Trophoblast cell (in vitro differentiated cells and primary cell): ENCODE results near the gene CD44.

Source experiments
- DNase-seq, 2 donors: peaks; one replicate each; pipeline ENCODE4 v3.0.0-alpha.2; 2016
- H2AFZ ChIP-seq: 2 replicates; pipeline ENCODE4 v1.6.1; 2013; ENCODE audit warnings: low read length, moderate library complexity, mild to moderate bottlenecking; ENCODE audit not compliant: insufficient read depth, poor library complexity
- H2AK5ac ChIP-seq: 2 replicates; pipeline ENCODE4 v1.6.1; 2013; ENCODE audit warnings: mild to moderate bottlenecking, low read length
- H2BK120ac ChIP-seq: 2 replicates; pipeline ENCODE4 v1.6.1; 2013; ENCODE audit warnings: low read length, mild to moderate bottlenecking, moderate library complexity; ENCODE audit not compliant: insufficient read depth, poor library complexity
- H2BK12ac ChIP-seq: 2 replicates; pipeline ENCODE4 v1.6.1; 2013; ENCODE audit warnings: mild to moderate bottlenecking, low read length, moderate library complexity
- H2BK5ac ChIP-seq: 2 replicates; pipeline ENCODE4 v1.6.1; 2013; ENCODE audit warnings: low read length, low read depth, moderate library complexity, mild to moderate bottlenecking; ENCODE audit not compliant: poor library complexity
- H3K14ac ChIP-seq: 2 replicates; pipeline ENCODE4 v1.6.1; 2013; ENCODE audit warnings: mild to moderate bottlenecking, low read length
- H3K18ac ChIP-seq: 2 replicates; pipeline ENCODE4 v1.6.1; 2013; ENCODE audit warnings: mild to moderate bottlenecking, low read length
- H3K23ac ChIP-seq: 2 replicates; pipeline ENCODE4 v1.6.1; 2013; ENCODE audit warnings: low read length
- H3K27ac ChIP-seq: 2 replicates; pipeline ENCODE4 v1.5.1; 2013; ENCODE audit warnings: low read depth, mild to moderate bottlenecking, inconsistent platforms, low read length, moderate library complexity
- H3K27me3 ChIP-seq: 2 replicates; pipeline ENCODE4 v1.6.1; 2013; ENCODE audit warnings: inconsistent platforms, mild to moderate bottlenecking, low read length, moderate library complexity; ENCODE audit not compliant: insufficient read depth
- H3K36me3 ChIP-seq, 2 experiments: 1 replicate in 1 of 2; 2 replicates in 1 of 2; pipeline ENCODE4 v1.6.1; 2013; ENCODE audit warnings: low read length in 2 of 2, mild to moderate bottlenecking in 2 of 2, moderate library complexity in 1 of 2; ENCODE audit not compliant: insufficient read depth in 2 of 2, control insufficient read depth in 1 of 2
- H3K4ac ChIP-seq: 2 replicates; pipeline ENCODE4 v1.6.1; 2013; ENCODE audit warnings: low read depth, mild to moderate bottlenecking, low read length, moderate library complexity
- H3K4me1 ChIP-seq, 2 experiments: 1 replicate in 1 of 2; 2 replicates in 1 of 2; pipeline ENCODE4 v1.6.1; 2013; ENCODE audit warnings: low read length in 2 of 2, mild to moderate bottlenecking in 2 of 2, moderate library complexity in 1 of 2; ENCODE audit not compliant: insufficient read depth in 2 of 2, control insufficient read depth in 1 of 2
- H3K4me2 ChIP-seq: 2 replicates; pipeline ENCODE4 v1.6.1; 2013; ENCODE audit warnings: inconsistent platforms, mild to moderate bottlenecking, low read length, moderate library complexity
- H3K4me3 ChIP-seq: 2 replicates; pipeline ENCODE4 v1.5.1; 2013; ENCODE audit warnings: mild to moderate bottlenecking, low read depth, low read length, inconsistent platforms
- H3K79me1 ChIP-seq: one replicate; pipeline ENCODE4 v1.6.1; 2013; ENCODE audit warnings: low read length
- H3K79me2 ChIP-seq: 2 replicates; pipeline ENCODE4 v1.6.1; 2013; ENCODE audit warnings: low read length, mild to moderate bottlenecking; ENCODE audit not compliant: control insufficient read depth, insufficient read depth, poor library complexity
- H3K9ac ChIP-seq: 2 replicates; pipeline ENCODE4 v1.6.1; 2013; ENCODE audit warnings: mild to moderate bottlenecking, low read length
- H3K9me3 ChIP-seq: 2 replicates; pipeline ENCODE4 v1.6.1; 2013; ENCODE audit warnings: low read depth, mild to moderate bottlenecking, control low read depth, inconsistent platforms, low read length; ENCODE audit not compliant: insufficient read depth
- H4K12ac ChIP-seq: 2 replicates; pipeline ENCODE4 v1.6.1; 2013; ENCODE audit warnings: low read depth, mild to moderate bottlenecking, low read length, moderate library complexity
- H4K8ac ChIP-seq: 2 replicates; pipeline ENCODE4 v1.6.1; 2013; ENCODE audit warnings: low read depth, mild to moderate bottlenecking, low read length, moderate library complexity
- H4K91ac ChIP-seq: one replicate; pipeline ENCODE4 v1.6.1; 2013; ENCODE audit warnings: low read depth, mild to moderate bottlenecking, low read length, moderate library complexity
- WGBS: extraction: QIAGEN DNeasy Blood & Tissue Kit; methylation state at CpG from one replicate; pipeline ENCODE4 v1.1.7; 2013; ENCODE audit warnings: missing lambda C conversion rate; ENCODE audit not compliant: insufficient read length, insufficient coverage; ENCODE audit errors: extremely low coverage; 5-methylcytosine and 5-hydroxymethylcytosine counted together

The CD44 gene

DNA sequence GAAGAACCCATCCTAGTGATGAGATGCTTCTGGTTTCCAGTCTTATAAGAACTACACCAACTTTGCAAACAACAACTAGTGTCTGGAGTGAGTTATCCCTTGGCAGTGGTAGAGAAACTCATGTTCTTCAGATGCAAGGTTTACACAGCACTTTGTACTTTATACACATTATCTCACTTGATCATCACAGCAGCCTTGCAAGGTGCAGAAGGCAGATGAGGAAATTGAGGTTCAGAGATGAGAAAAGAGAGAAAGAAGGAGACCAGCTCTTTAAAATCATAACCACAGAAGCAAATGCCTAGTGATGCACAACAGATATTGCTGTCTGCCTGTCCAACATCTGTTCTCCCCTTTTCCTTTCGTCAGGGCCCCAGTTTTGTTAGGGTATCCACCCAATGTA is 16.7 kb upstream of the CD44 start:
- H2AK5ac ChIP-seq, result no peak overlapping the region
- no peak overlapping the region for H4K8ac ChIP-seq
- H3K9me3 ChIP-seq, result no peaks in the 10 kb centered on the region
- no peak overlapping the region for H3K4me2 ChIP-seq
- H3K14ac ChIP-seq, result no peak overlapping the region
- WGBS, result no CpG with 5 or more reads among the region's 1 CpG
- H2BK12ac ChIP-seq, result no peak overlapping the region
- H3K79me1 ChIP-seq, result no peaks in the 10 kb centered on the region
- no peak overlapping the region for H3K18ac ChIP-seq
- no peak overlapping the region for H2BK120ac ChIP-seq
- H3K9ac ChIP-seq, result no peak overlapping the region
- H2BK5ac ChIP-seq, result no peak overlapping the region
- H4K91ac ChIP-seq, result no peak overlapping the region
- no peaks in the 10 kb centered on the region for H3K27me3 ChIP-seq
- H3K79me2 ChIP-seq, result no peaks in the 10 kb centered on the region
- no peaks in the 10 kb centered on the region for H3K36me3 ChIP-seq
- H4K12ac ChIP-seq, result no peak overlapping the region
- no peak overlapping the region for H3K4me3 ChIP-seq
- H3K23ac ChIP-seq, result no peak overlapping the region
- DNase-seq, result no peak
- no peaks in the 10 kb centered on the region for H3K4me1 ChIP-seq
- no peak overlapping the region for H3K4ac ChIP-seq
- no peak overlapping the region for H3K27ac ChIP-seq
- no peak overlapping the region for H2AFZ ChIP-seq

DNA sequence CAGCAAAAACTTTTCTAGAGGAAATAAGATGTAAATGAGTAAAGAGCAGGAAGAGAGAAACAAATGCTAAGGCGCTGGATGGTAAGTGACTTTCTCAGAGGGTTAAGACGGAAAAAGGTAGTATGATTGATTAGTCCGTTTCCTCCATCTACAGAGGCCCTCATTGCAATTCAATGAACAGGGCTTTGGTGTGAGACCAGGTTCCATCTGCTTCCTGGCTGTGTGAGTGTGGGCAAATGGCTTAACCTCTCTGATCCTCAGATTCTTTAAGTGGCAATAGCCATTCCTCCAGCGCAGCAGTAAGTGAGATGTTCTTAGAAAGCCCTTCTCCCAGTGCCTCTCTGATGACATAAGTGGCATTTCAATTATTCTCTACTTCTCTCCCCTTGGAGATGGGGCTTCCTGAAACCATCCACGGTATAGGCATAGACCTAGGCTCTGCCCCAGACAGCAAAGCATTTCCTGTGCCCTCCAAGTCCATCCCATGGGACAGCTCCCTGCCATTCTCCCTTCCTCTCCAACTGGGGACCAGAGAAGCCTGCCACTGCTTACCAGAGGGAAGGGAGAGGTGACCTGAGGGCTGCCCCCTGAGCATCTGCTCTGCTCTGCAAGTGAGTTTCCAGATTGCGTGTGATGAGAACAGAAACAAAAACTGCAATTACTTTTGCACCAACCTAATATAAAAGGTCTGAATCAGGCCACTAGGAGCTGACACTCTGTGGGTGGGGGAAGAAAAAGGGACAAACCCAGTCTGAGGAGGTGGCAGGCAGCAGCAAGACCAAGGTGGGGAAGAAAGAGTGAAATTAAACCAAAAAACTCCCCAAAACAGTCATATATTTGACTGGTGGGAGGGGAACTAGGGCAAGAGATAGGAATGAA is 12.7 kb upstream of the CD44 start:
- no peak overlapping the region for H4K91ac ChIP-seq
- DNase-seq, result no peak

DNA sequence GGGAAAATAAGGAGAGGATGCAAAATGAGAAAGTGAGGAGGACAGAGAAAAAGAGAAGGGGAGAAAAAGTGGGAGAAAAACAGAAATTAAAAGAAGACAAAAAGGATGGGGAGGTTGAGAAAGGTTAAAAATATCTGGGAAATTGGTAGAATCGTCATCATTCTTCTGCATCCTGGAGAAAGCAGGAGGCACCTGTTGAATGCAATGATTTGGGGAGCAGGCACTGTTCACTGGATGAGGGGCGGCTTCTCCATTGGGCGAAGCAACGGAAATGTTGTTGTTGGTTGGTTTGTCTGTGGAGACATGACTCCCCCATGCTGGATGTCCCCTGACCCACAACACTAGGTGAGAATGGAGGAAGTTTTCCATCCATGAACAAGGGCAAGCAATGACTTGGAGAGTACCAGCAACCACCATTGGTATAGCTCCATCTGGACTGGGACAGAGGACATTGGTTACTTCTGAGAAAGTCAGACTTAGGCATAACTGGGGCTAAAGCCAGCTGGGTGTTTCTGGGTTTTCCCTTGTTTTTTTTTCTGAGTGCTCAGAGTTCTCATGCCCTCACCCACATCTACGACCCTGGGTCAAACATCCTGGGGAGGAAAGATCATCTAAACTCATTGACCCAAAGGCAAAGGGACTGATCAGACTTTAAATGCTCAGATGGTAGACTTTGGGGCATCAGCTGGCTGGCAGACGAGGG is 11.9 kb upstream of the CD44 start:
- H2BK12ac ChIP-seq, result no peak overlapping the region
- no peak overlapping the region for H2BK5ac ChIP-seq
- no peak overlapping the region for H2AK5ac ChIP-seq
- no peak overlapping the region for H3K4ac ChIP-seq
- H3K4me3 ChIP-seq, result no peak overlapping the region
- H3K4me2 ChIP-seq, result no peak overlapping the region
- no peak overlapping the region for H3K14ac ChIP-seq
- H3K79me2 ChIP-seq, result no peaks in the 10 kb centered on the region
- no peak overlapping the region for H3K27ac ChIP-seq
- H3K23ac ChIP-seq, result no peak overlapping the region
- no peaks in the 10 kb centered on the region for H3K36me3 ChIP-seq
- no peak overlapping the region for H2AFZ ChIP-seq
- H3K27me3 ChIP-seq, result no peaks in the 10 kb centered on the region
- no peak for DNase-seq
- no peak overlapping the region for H4K91ac ChIP-seq
- no peaks in the 10 kb centered on the region for H3K4me1 ChIP-seq
- no peak overlapping the region for H3K9ac ChIP-seq
- H2BK120ac ChIP-seq, result no peak overlapping the region
- H3K9me3 ChIP-seq, result no peaks in the 10 kb centered on the region
- H4K12ac ChIP-seq, result no peak overlapping the region
- H3K18ac ChIP-seq, result no peak overlapping the region
- no peaks in the 10 kb centered on the region for H3K79me1 ChIP-seq
- no CpG with 5 or more reads among the region's 6 CpGs for WGBS
- H4K8ac ChIP-seq, result no peak overlapping the region

More for the DNA sequence above, 12.7 kb upstream of the CD44 start:
- Histone ChIP-seq H3K9ac (no peak overlapping the region), H3K79me2 (no peaks in the 10 kb centered on the region), H3K4me1 (no peaks in the 10 kb centered on the region), H3K4me3 (no peak overlapping the region), H2BK5ac (no peak overlapping the region), H2AK5ac (no peak overlapping the region), H3K79me1 (no peaks in the 10 kb centered on the region), H4K8ac (no peak overlapping the region), H3K9me3 (no peaks in the 10 kb centered on the region), H3K27me3 (no peaks in the 10 kb centered on the region), H3K36me3 (no peaks in the 10 kb centered on the region), H3K4ac (no peak overlapping the region), H3K27ac (no peak overlapping the region), H3K18ac (no peak overlapping the region), H3K23ac (no peak overlapping the region), H2BK12ac (no peak overlapping the region), H2BK120ac (no peak overlapping the region), H3K14ac (no peak overlapping the region), H3K4me2 (no peak overlapping the region), H4K12ac (no peak overlapping the region), H2AFZ (no peak overlapping the region)
- WGBS, result no CpG with 5 or more reads among the region's 6 CpGs

DNA sequence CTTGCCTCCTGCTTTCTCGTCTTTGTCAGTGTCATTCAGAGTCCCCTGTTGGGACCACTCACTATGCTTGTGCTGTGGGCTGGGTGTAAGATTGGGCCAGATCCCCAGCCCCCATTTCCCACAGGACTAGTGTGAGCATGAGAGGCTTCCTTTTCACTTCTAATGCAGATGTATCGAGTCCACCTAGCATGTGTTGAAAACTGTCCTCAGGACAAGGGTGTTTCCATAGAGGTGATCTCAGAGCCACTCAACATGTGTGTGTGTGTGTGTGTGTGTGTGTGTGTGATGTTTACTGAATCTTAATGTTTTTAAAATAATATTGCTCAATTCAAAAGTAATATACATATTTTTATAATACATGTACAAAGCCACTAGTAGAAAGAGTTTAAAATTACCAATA is 11.4 kb upstream of the CD44 start:
- Histone ChIP-seq H4K12ac (no peak overlapping the region), H3K18ac (no peak overlapping the region), H2BK5ac (no peak overlapping the region), H3K79me1 (no peaks in the 10 kb centered on the region), H3K9ac (no peak overlapping the region), H3K4me3 (no peak overlapping the region), H3K9me3 (no peaks in the 10 kb centered on the region), H3K4ac (no peak overlapping the region), H2BK12ac (no peak overlapping the region), H3K14ac (no peak overlapping the region), H3K27me3 (no peaks in the 10 kb centered on the region), H4K91ac (no peak overlapping the region), H3K79me2 (no peaks in the 10 kb centered on the region), H2BK120ac (no peak overlapping the region), H3K36me3 (no peaks in the 10 kb centered on the region), H3K4me1 (no peaks in the 10 kb centered on the region), H3K4me2 (no peak overlapping the region), H3K27ac (no peak overlapping the region), H3K23ac (no peak overlapping the region), H4K8ac (no peak overlapping the region), H2AFZ (no peak overlapping the region), H2AK5ac (no peak overlapping the region)
- no CpG with 5 or more reads among the region's 2 CpGs for whole genome bisulfite sequencing
- no peak for DNase-seq
